Calu3 (cell line): Measurements from ENCODE around the gene CDR2. TPM values are rescaled to one million over a fixed set of nuclear protein-coding genes. Genes with fewer than 3 reads are reported as not detected.
A peak's percentile ranks its signal among the peaks of the same experiment; 100 is the strongest.

Source experiments
- BruUV-seq: library from RNA; stranded (reverse); fragments of 400-500 nt; replicated peaks from 2 replicates; lab custom pipeline; 2021; lab: Mats Ljungman, UMichigan
- CTCF ChIA-PET: fragments of 300-600 bp; sonication (Branson Sonifier 250); formaldehyde crosslinking; loops from one replicate; lab custom pipeline; 2022; ENCODE audit warnings: antibody characterized with exemption; lab: Charles Lee
- DNase-seq: peaks from one replicate; pipeline ENCODE4 v3.0.0; 2022
- H3K27ac Mint-ChIP-seq: one replicate; pipeline ENCODE4 v1.8.0; 2022; ENCODE audit warnings: mixed read lengths; ENCODE audit not compliant: unreplicated experiment
- H3K27me3 Mint-ChIP-seq: one replicate; pipeline ENCODE4 v1.8.0; 2022; ENCODE audit warnings: mixed read lengths; ENCODE audit not compliant: unreplicated experiment
- H3K36me3 Mint-ChIP-seq: one replicate; pipeline ENCODE4 v1.8.0; 2022; ENCODE audit warnings: mild to moderate bottlenecking, moderate library complexity, mixed read lengths; ENCODE audit not compliant: insufficient read depth, unreplicated experiment
- H3K4me1 Mint-ChIP-seq: one replicate; pipeline ENCODE4 v1.8.0; 2022; ENCODE audit warnings: mild to moderate bottlenecking, low read depth, mixed read lengths; ENCODE audit not compliant: unreplicated experiment
- H3K4me3 Mint-ChIP-seq: one replicate; pipeline ENCODE4 v1.8.0; 2022; ENCODE audit warnings: mild to moderate bottlenecking, low read depth, moderate library complexity, mixed read lengths; ENCODE audit not compliant: unreplicated experiment
- H3K9me3 Mint-ChIP-seq: one replicate; pipeline ENCODE4 v1.8.0; 2022; ENCODE audit warnings: low read depth, mixed read lengths; ENCODE audit not compliant: unreplicated experiment
- intact Hi-C: fragments of 100-400 bp; cut with micrococcal nuclease; formaldehyde crosslinking; loops from one replicate; pipeline ENCODE4 v1.10.0; 2022; ENCODE audit not compliant: unreplicated experiment
- total RNA-seq: library from RNA; stranded (reverse); gene quantifications from 2 replicates; pipeline ENCODE4 v1.2.3, GENCODE V29; 2022
- TF ChIP-seq, protein P1 (sequence below): fragments of 200-600 bp; IDR thresholded peaks from one replicate; pipeline ENCODE4 v1.8.0; 2022; ENCODE audit warnings: antibody characterized with exemption; ENCODE audit not compliant: unreplicated experiment

The CDR2 gene
- total RNA-seq, 1 experiment from 2014 or later, result 78.9 TPM

DNA sequence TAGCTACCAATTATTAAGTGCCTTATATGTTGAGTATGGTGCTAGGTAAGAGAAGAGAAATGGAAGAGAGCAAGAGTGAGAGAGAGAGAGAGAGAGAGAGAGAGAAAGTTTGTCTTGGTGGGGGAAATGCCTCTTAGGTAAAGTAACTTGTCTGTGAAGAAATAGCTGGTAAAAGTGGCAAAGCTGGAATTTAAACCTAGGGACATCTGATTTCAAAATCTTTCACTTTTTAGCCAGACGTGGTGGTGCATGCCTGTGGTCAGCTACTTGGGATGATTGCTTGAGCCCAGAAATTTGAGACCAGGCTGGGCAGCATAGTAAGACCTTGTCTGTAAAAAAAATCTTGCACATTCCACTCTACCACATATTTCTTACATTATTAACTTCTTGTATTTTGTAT lies 23.0 kb upstream of the CDR2 start:
- intact Hi-C loops, result loop anchor here (1.0 kb wide), 1 partner anchor 23 kb away; the partner anchor contains the start of gene CDR2
- peak; percentile 69 for DNase-seq
- CTCF ChIA-PET, result interaction anchor here (0.5 to 1.2 kb wide), 6 partner anchors 14 to 385 kb away, joined by 3 to 8 read pairs (median 4); no protein-coding TSS in a partner anchor
- Mint-ChIP-seq H3K27ac (peak overlapping the region; percentile 57), H3K36me3 (peaks cover 8% of the 10 kb centered on the region), H3K27me3 (no peaks in the 10 kb centered on the region), H3K4me3 (peak overlapping the region; percentile 3), H3K9me3 (peaks cover 2% of the 10 kb centered on the region), H3K4me1 (peaks cover 42% of the 10 kb centered on the region)
- no TSS peak for BruUV-seq
- TF ChIP-seq, protein P1, sequence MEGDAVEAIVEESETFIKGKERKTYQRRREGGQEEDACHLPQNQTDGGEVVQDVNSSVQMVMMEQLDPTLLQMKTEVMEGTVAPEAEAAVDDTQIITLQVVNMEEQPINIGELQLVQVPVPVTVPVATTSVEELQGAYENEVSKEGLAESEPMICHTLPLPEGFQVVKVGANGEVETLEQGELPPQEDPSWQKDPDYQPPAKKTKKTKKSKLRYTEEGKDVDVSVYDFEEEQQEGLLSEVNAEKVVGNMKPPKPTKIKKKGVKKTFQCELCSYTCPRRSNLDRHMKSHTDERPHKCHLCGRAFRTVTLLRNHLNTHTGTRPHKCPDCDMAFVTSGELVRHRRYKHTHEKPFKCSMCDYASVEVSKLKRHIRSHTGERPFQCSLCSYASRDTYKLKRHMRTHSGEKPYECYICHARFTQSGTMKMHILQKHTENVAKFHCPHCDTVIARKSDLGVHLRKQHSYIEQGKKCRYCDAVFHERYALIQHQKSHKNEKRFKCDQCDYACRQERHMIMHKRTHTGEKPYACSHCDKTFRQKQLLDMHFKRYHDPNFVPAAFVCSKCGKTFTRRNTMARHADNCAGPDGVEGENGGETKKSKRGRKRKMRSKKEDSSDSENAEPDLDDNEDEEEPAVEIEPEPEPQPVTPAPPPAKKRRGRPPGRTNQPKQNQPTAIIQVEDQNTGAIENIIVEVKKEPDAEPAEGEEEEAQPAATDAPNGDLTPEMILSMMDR, result no peak

DNA sequence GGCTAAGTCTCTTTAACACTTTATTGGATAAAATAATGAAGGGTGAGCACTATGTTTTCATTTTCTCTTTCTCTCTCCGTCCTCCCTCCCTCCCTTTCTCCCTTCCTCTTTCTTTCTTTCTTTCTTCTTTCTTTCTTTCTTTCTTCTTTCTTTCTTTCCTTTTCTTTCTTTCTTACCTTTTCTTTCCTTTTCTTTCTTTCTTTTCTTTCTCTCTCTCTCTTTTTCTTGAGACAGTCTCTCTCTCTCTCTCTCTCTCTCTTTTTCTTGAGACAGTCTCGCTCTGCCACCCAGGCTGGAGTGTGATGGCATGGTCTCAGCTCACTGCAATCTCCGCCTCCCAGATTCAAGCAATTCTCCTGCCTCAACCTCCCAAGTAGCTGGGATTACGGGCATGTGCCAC lies 21.5 kb upstream of the CDR2 start:
- intact Hi-C loops, result no loop called here
- CTCF ChIA-PET, result no interaction called here
- H3K27ac Mint-ChIP-seq, result no peak overlapping the region
- no peak for DNase-seq
- TF ChIP-seq, protein P1, result no peak
- H3K4me3 Mint-ChIP-seq, result no peak overlapping the region
- peaks cover 29% of the 10 kb centered on the region for H3K4me1 Mint-ChIP-seq
- H3K36me3 Mint-ChIP-seq, result peaks cover 7% of the 10 kb centered on the region
- H3K9me3 Mint-ChIP-seq, result peaks cover 2% of the 10 kb centered on the region
- H3K27me3 Mint-ChIP-seq, result no peaks in the 10 kb centered on the region
- no TSS peak for BruUV-seq

DNA sequence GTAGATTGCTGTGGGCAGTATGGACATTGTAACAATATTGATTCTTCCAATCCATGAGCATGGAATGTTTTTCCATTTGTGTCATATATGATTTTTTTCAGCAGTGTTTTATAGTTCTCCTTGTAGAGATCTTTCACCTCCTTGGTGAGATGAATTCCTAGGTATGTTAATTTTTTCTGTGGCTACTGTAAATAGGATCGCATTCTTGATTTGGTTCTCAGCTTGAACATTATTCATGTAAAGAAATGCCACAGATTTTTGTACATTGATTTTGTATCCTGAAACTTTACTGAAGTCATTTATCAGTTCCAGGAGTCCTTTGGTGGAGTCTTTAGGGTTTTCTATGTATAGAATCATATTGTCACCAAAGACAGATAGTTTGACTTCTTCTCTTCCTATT lies 19.7 kb upstream of the CDR2 start:
- CTCF ChIA-PET, result no interaction called here
- Mint-ChIP-seq H3K4me1 (peaks cover 14% of the 10 kb centered on the region), H3K9me3 (no peaks in the 10 kb centered on the region), H3K36me3 (no peaks in the 10 kb centered on the region), H3K4me3 (no peak overlapping the region), H3K27ac (no peak overlapping the region), H3K27me3 (no peaks in the 10 kb centered on the region)
- no TSS peak for BruUV-seq
- intact Hi-C loops, result no loop called here
- TF ChIP-seq, protein P1, result no peak
- no peak for DNase-seq

DNA sequence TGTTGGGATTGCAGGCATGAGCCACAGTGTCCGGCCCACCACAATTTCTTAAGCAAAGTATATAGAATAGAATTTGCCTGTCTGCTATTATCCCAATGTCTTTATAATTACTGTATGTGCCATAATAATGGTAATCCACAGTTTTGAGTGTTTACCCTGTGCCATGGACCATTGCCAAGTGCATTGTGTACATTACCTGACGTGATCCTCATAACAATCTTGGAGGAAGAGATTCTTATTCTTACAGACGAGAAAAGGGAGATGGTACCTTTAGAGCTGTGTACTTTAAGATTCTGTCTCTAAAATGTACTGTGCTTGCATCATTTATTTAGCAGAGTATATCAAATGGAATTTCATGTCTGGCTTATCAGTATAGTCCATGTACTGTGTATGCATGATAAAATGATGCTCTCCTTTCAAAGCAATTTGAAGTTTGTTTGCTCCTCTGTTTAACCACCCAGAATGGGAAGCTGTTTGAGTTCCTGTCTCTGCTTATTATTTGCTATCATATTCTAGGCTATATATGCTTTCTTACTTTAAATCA lies 13.8 kb upstream of the CDR2 start:
- no peak for DNase-seq
- Mint-ChIP-seq H3K4me3 (no peak overlapping the region), H3K27ac (peak overlapping the region; percentile 17), H3K9me3 (no peaks in the 10 kb centered on the region), H3K36me3 (peaks cover 9% of the 10 kb centered on the region), H3K4me1 (peaks cover 23% of the 10 kb centered on the region), H3K27me3 (no peaks in the 10 kb centered on the region)
- TF ChIP-seq, protein P1, result no peak
- CTCF ChIA-PET, result no interaction called here
- intact Hi-C loops, result no loop called here
- BruUV-seq, result no TSS peak
